ENCODE data around the gene TNFRSF1B.

DNA sequence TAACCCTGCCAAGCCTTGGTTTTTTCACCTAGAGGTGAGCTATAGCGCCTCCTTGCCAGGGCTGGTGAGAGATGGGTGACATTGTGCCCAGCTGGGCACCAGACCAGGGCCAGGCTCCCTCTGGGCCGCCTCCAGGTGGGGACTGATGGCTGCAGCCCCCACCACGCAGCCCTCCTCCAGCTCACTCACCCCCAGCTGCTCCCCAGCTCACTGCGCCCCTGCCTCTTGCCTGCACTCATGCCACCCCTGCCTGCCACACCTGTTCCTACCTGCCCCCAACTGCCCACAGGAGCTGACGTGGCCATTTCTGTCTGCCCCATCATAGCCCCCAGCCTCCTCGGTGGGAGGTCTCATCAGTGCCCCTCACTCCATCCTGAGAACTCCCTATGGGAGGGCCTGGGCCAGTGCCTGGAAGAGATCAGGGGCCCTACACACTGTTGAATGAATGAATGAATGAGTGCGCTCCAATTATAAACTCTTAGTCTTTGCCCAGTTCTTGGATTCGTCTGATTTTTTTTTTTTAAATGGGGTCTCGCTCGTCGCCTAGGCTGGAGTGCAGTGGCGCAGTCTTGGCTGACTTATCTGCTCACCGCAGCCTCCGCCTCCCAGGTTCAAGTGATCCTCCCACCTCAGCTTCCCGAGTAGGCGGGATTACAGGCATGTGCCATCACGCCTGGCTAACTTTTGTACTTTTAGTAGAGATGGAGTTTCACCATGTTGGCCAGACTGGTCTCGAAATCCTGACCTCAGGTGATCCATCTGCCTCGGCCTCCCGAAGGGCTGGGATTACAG lies 36.6 kb downstream of the TNFRSF1B start:
- TF ChIP-seq, protein P1, sequence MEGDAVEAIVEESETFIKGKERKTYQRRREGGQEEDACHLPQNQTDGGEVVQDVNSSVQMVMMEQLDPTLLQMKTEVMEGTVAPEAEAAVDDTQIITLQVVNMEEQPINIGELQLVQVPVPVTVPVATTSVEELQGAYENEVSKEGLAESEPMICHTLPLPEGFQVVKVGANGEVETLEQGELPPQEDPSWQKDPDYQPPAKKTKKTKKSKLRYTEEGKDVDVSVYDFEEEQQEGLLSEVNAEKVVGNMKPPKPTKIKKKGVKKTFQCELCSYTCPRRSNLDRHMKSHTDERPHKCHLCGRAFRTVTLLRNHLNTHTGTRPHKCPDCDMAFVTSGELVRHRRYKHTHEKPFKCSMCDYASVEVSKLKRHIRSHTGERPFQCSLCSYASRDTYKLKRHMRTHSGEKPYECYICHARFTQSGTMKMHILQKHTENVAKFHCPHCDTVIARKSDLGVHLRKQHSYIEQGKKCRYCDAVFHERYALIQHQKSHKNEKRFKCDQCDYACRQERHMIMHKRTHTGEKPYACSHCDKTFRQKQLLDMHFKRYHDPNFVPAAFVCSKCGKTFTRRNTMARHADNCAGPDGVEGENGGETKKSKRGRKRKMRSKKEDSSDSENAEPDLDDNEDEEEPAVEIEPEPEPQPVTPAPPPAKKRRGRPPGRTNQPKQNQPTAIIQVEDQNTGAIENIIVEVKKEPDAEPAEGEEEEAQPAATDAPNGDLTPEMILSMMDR (tag by site-specific recombination; IDR thresholded peaks at IDR 0.05), result no peak
- TF ChIP-seq, protein P2, sequence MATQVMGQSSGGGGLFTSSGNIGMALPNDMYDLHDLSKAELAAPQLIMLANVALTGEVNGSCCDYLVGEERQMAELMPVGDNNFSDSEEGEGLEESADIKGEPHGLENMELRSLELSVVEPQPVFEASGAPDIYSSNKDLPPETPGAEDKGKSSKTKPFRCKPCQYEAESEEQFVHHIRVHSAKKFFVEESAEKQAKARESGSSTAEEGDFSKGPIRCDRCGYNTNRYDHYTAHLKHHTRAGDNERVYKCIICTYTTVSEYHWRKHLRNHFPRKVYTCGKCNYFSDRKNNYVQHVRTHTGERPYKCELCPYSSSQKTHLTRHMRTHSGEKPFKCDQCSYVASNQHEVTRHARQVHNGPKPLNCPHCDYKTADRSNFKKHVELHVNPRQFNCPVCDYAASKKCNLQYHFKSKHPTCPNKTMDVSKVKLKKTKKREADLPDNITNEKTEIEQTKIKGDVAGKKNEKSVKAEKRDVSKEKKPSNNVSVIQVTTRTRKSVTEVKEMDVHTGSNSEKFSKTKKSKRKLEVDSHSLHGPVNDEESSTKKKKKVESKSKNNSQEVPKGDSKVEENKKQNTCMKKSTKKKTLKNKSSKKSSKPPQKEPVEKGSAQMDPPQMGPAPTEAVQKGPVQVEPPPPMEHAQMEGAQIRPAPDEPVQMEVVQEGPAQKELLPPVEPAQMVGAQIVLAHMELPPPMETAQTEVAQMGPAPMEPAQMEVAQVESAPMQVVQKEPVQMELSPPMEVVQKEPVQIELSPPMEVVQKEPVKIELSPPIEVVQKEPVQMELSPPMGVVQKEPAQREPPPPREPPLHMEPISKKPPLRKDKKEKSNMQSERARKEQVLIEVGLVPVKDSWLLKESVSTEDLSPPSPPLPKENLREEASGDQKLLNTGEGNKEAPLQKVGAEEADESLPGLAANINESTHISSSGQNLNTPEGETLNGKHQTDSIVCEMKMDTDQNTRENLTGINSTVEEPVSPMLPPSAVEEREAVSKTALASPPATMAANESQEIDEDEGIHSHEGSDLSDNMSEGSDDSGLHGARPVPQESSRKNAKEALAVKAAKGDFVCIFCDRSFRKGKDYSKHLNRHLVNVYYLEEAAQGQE (tag by site-specific recombination; IDR thresholded peaks at IDR 0.05), result no peak
- TF ChIP-seq, protein P3, sequence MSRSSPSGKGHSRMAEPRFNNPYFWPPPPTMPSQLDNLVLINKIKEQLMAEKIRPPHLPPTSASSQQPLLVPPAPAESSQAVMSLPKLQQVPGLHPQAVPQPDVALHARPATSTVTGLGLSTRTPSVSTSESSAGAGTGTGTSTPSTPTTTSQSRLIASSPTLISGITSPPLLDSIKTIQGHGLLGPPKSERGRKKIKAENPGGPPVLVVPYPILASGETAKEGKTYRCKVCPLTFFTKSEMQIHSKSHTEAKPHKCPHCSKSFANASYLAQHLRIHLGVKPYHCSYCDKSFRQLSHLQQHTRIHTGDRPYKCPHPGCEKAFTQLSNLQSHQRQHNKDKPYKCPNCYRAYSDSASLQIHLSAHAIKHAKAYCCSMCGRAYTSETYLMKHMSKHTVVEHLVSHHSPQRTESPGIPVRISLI (tag by site-specific recombination; IDR thresholded peaks at IDR 0.05), result no peak
- TF ChIP-seq MEIS1 (CRISPR knock-in tag; IDR thresholded peaks at IDR 0.05; ENCODE audit: borderline replicate concordance) (no peak), ZNF510 (tag by site-specific recombination; IDR thresholded peaks at IDR 0.05; ENCODE audit: insufficient replicate concordance) (no peak), TRIM28 (IDR thresholded peaks at IDR 0.05; ENCODE audit: borderline replicate concordance, low read length) (no peak)
- TF ChIP-seq, protein P4, sequence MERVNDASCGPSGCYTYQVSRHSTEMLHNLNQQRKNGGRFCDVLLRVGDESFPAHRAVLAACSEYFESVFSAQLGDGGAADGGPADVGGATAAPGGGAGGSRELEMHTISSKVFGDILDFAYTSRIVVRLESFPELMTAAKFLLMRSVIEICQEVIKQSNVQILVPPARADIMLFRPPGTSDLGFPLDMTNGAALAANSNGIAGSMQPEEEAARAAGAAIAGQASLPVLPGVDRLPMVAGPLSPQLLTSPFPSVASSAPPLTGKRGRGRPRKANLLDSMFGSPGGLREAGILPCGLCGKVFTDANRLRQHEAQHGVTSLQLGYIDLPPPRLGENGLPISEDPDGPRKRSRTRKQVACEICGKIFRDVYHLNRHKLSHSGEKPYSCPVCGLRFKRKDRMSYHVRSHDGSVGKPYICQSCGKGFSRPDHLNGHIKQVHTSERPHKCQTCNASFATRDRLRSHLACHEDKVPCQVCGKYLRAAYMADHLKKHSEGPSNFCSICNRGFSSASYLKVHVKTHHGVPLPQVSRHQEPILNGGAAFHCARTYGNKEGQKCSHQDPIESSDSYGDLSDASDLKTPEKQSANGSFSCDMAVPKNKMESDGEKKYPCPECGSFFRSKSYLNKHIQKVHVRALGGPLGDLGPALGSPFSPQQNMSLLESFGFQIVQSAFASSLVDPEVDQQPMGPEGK (tag by site-specific recombination; IDR thresholded peaks at IDR 0.05), result no peak
- TF ChIP-seq, protein P5, sequence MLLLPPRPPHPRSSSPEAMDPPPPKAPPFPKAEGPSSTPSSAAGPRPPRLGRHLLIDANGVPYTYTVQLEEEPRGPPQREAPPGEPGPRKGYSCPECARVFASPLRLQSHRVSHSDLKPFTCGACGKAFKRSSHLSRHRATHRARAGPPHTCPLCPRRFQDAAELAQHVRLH (tag by site-specific recombination; IDR thresholded peaks at IDR 0.05), result no peak

Measured in HEK293 (cell line).